ENCODE measurements around the gene PHYKPL. TPM values are rescaled to one million over a fixed set of nuclear protein-coding genes. Genes with fewer than 3 reads are reported as not detected.

PHYKPL gene
- polyA plus RNA-seq, 1 donor from 2014 or later: 16.9 TPM

GRCh38 chr5:178210073-178210535, 22.5 kb downstream of the PHYKPL start:
- H3K9ac ChIP-seq (ENCODE audit: low read length): no peak overlapping the region
- H3K27ac ChIP-seq (ENCODE audit: low read length): no peak overlapping the region
- H3F3A ChIP-seq (ENCODE audit: insufficient read depth, low read length, poor library complexity, severe bottlenecking): no peaks in the 10 kb centered on the region
- peaks cover 40% of the 10 kb centered on the region for H3K79me2 ChIP-seq (replicated peaks; ENCODE audit: insufficient read depth, low read length)
- H3K4me3 ChIP-seq (ENCODE audit: low read length): no peak overlapping the region
- peaks cover 10% of the 10 kb centered on the region for H3K36me3 ChIP-seq (ENCODE audit: insufficient read depth, low read length)
- no peak overlapping the region for H3K4me2 ChIP-seq (ENCODE audit: low read length)
- TF ChIP-seq CTCF (IDR thresholded peaks at IDR 0.05; ENCODE audit: poor library complexity, severe bottlenecking) (no peak), MXI1 (conservative IDR thresholded peaks at IDR 0.05; ENCODE audit: poor library complexity, severe bottlenecking) (no peak), REST (IDR thresholded peaks at IDR 0.05; ENCODE audit: borderline replicate concordance) (no peak), TAF1 (IDR thresholded peaks at IDR 0.05; ENCODE audit: low read depth) (no peak), EZH2 (IDR thresholded peaks at IDR 0.05; ENCODE audit: borderline replicate concordance, insufficient read depth, low read length, poor library complexity, severe bottlenecking) (no peak), SMC3 (conservative IDR thresholded peaks at IDR 0.05; ENCODE audit: poor library complexity) (no peak), EP300 (conservative IDR thresholded peaks at IDR 0.05; ENCODE audit: poor library complexity, severe bottlenecking) (no peak), RAD21 (conservative IDR thresholded peaks at IDR 0.05) (no peak), POLR2AphosphoS5 (IDR thresholded peaks at IDR 0.05) (no peak)
- no peak overlapping the region for H2AFZ ChIP-seq (ENCODE audit: low read depth, low read length)
- no peaks in the 10 kb centered on the region for H3K9me2 ChIP-seq (ENCODE audit: insufficient read depth, low read length)
- no peaks in the 10 kb centered on the region for H3K27me3 ChIP-seq (ENCODE audit: insufficient read depth, low read depth, low read length)
- H3K9me3 ChIP-seq (ENCODE audit: low read length): no peaks in the 10 kb centered on the region
- peaks cover 24% of the 10 kb centered on the region for H4K20me1 ChIP-seq (ENCODE audit: insufficient read depth)

GRCh38 chr5:178209334-178210072, 23.1 kb downstream of the PHYKPL start:
- H3K27ac ChIP-seq (ENCODE audit: low read length): no peak overlapping the region
- H3K27me3 ChIP-seq (ENCODE audit: insufficient read depth, low read depth, low read length): no peaks in the 10 kb centered on the region
- no peaks in the 10 kb centered on the region for H3F3A ChIP-seq (ENCODE audit: insufficient read depth, low read length, poor library complexity, severe bottlenecking)
- no peak overlapping the region for H3K9ac ChIP-seq (ENCODE audit: low read length)
- peaks cover 24% of the 10 kb centered on the region for H4K20me1 ChIP-seq (ENCODE audit: insufficient read depth)
- no peak overlapping the region for H3K4me3 ChIP-seq (ENCODE audit: low read length)
- H3K79me2 ChIP-seq (replicated peaks; ENCODE audit: insufficient read depth, low read length): peaks cover 40% of the 10 kb centered on the region
- TF ChIP-seq RAD21 (conservative IDR thresholded peaks at IDR 0.05) (no peak), REST (IDR thresholded peaks at IDR 0.05; ENCODE audit: borderline replicate concordance) (no peak), MXI1 (conservative IDR thresholded peaks at IDR 0.05; ENCODE audit: poor library complexity, severe bottlenecking) (no peak), CTCF (IDR thresholded peaks at IDR 0.05; ENCODE audit: poor library complexity, severe bottlenecking) (no peak), SMC3 (conservative IDR thresholded peaks at IDR 0.05; ENCODE audit: poor library complexity) (no peak), EP300 (conservative IDR thresholded peaks at IDR 0.05; ENCODE audit: poor library complexity, severe bottlenecking) (no peak), EZH2 (IDR thresholded peaks at IDR 0.05; ENCODE audit: borderline replicate concordance, insufficient read depth, low read length, poor library complexity, severe bottlenecking) (no peak)
- peaks cover 10% of the 10 kb centered on the region for H3K36me3 ChIP-seq (ENCODE audit: insufficient read depth, low read length)
- H3K9me3 ChIP-seq (ENCODE audit: low read length): no peaks in the 10 kb centered on the region
- H3K4me2 ChIP-seq (ENCODE audit: low read length): no peak overlapping the region
- no peaks in the 10 kb centered on the region for H3K9me2 ChIP-seq (ENCODE audit: insufficient read depth, low read length)
- no peak overlapping the region for H2AFZ ChIP-seq (ENCODE audit: low read depth, low read length)

Measured in neural cell (in vitro differentiated cells).